HG03097 (cell line): ENCODE data around the gene SLC1A2.

Experiments
- ATAC-seq: cut with Tn5 transposase; IDR thresholded peaks from one replicate; pipeline ENCODE4 v1.9.1; 2021; ENCODE audit not compliant: unreplicated experiment, low FRiP score

Gene SLC1A2

GRCh38 chr11:35419184-35419829, at the start of gene SLC1A2:
Gene SLC1A2 (minus strand): TSS chr11:35419558. CDS start chr11:35418966, 592 bp downstream.
- no peak for ATAC-seq

GRCh38 chr11:35466058-35466457, 46.7 kb upstream of the SLC1A2 start:
- no peak for ATAC-seq

GRCh38 chr11:35464308-35464707, 45.0 kb upstream of the SLC1A2 start:
- ATAC-seq, result no peak

GRCh38 chr11:35463331-35463751, 44.0 kb upstream of the SLC1A2 start:
- ATAC-seq, result no peak

- no peak for ATAC-seq
Measured at GRCh38 chr11:35461917-35462538, 42.7 kb upstream of the SLC1A2 start.

- no peak for ATAC-seq
Measured at GRCh38 chr11:35459489-35459888, 40.1 kb upstream of the SLC1A2 start.

- ATAC-seq, result no peak
Measured at GRCh38 chr11:35458846-35459245, 39.5 kb upstream of the SLC1A2 start.

GRCh38 chr11:35454362-35454761, 35.0 kb upstream of the SLC1A2 start:
- ATAC-seq, result no peak

- no peak for ATAC-seq
Measured at GRCh38 chr11:35436581-35437250, 17.4 kb upstream of the SLC1A2 start.

- no peak for ATAC-seq
Measured at GRCh38 chr11:35433588-35433987, 14.2 kb upstream of the SLC1A2 start.

GRCh38 chr11:35432464-35432863, 13.1 kb upstream of the SLC1A2 start:
- ATAC-seq, result no peak

GRCh38 chr11:35427071-35427470, 7.7 kb upstream of the SLC1A2 start:
- ATAC-seq, result no peak

- no peak for ATAC-seq
Measured at GRCh38 chr11:35426351-35426750, 7.0 kb upstream of the SLC1A2 start.

GRCh38 chr11:35425603-35426212, 6.3 kb upstream of the SLC1A2 start:
- ATAC-seq, result no peak

- ATAC-seq, result no peak
Measured at GRCh38 chr11:35424157-35424940, 5.0 kb upstream of the SLC1A2 start.

- ATAC-seq, result no peak
Measured at GRCh38 chr11:35420371-35420770, 1.0 kb upstream of the SLC1A2 start.

- no peak for ATAC-seq
Measured at GRCh38 chr11:35419830-35420333, 524 bp upstream of the SLC1A2 start.

GRCh38 chr11:35418282-35419183, 825 bp downstream of the SLC1A2 start:
- ATAC-seq, result no peak

- ATAC-seq, result no peak
Measured at GRCh38 chr11:35415487-35415886, 3.9 kb downstream of the SLC1A2 start.
